ENCODE data around the gene EML3. TPM values are rescaled to one million over a fixed set of nuclear protein-coding genes. Genes with fewer than 3 reads are reported as not detected.
"Not testable (repeated sequence)": the region's sequence is repeated elsewhere in the genome, so short reads cannot be mapped to it uniquely, and the experiment has no call there.

Gene EML3
- total RNA-seq, 2 experiments from 2014 or later: 121 to 122 TPM

DNA sequence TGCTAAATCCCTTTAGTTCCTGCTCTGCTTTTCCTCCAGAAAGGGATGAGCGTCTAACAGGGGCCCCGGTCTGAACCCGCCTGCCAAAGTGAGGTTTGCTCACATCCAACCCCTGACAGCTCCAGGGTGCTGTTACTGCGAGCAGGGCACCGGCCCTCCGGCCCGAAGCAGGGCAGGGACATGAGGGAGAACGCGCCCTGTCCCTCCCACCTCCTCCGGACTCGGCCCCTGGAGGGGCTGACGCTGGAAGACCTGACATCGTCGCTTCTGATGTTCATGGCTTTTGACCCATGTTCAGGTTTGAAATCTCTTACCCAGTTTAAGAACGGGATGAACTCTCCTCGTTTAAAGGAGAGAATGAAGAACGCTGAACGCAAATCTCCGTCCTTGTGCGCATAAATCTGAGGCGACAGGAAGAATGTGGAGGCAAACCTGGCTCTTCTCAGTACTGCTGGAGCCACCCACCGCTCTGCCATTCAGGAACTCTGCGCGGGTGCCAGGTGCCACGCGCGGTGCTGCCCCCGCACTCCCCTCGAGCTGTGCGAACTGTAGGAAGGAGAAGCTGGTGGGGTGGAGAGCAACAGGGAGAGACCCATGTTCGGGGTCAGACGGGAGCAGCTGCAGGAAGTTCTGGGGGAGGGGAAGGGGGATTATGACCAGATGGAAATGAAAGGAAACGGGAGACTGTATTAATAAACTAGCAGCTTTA lies 38.1 kb downstream of the EML3 start:
- CTCF ChIA-PET: interaction anchor here (0.9 to 3.9 kb wide), 15 partner anchors 14 to 287 kb away, joined by 3 to 20 read pairs (median 6); partner anchors contain the start of genes C11orf98, CSKMT, LBHD1 and MTA2
- no peaks in the 10 kb centered on the region for H3K27me3 Mint-ChIP-seq
- H3K4me1 Mint-ChIP-seq: peaks cover 53% of the 10 kb centered on the region
- POLR2A ChIA-PET: interaction anchor here (0.9 to 7.8 kb wide), 32 partner anchors 11 to 307 kb away, joined by 3 to 130 read pairs (median 4); partner anchors contain the start of genes AHNAK, B3GAT3, C11orf98 and CSKMT
- H3K4me3 Mint-ChIP-seq: peak overlapping the region; percentile 94
- H3K9me3 Mint-ChIP-seq: no peaks in the 10 kb centered on the region
- no peak for DNase-seq
- peaks cover 76% of the 10 kb centered on the region for H3K36me3 Mint-ChIP-seq (ENCODE audit: low read depth)
- peak overlapping the region; percentile 91 for H3K27ac Mint-ChIP-seq

DNA sequence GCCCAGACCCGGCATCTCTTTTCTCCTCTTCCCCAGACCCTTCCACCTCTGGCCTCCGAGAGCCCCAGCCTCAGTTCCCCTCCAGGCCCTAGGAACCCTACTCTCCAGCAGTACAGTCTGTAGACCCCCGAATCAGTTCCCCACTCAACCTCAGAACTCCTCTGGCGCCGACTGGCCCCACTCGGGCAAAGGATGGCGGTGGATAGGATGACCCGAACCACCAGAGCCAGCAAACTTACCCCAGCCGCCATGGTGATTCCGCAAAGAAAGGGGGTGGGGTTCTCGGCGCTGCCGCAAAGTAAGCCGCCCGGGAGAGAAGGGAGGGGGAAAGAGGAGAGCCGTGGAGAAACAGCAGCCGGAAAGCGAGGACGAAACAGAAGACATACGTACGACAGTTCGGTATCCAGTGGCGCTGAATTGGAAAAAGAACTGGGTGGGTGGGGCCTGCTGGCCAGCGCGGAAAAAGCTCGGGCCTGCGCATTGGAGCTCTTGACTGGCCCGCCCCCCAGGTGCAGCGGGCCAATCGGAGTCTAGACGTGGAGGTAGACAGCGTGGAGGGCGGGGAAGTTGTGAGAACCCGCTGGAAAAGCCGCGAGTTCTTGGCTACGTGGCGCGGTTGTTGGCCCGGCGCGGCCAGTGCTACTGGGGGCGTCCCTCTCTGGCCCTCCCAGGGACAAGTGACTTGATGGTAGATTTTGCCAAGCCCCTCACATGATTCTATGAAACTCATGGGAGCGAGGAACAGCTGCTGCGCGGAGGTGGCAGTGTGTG lies 38.8 kb downstream of the EML3 start, which contains the start of gene EEF1G:
TSS of gene EEF1G (minus strand) at position 300 of the 771 bp plus-strand sequence. CDS start at position 251, 49 bp downstream.
- peaks cover 80% of the 10 kb centered on the region for H3K36me3 Mint-ChIP-seq (ENCODE audit: low read depth)
- peak; percentile 99 for DNase-seq
- peaks cover 58% of the 10 kb centered on the region for H3K4me1 Mint-ChIP-seq
- peak within 1 kb of the TSS; percentile 94 for H3K4me3 Mint-ChIP-seq
- no peaks in the 10 kb centered on the region for H3K9me3 Mint-ChIP-seq
- POLR2A ChIA-PET: interaction anchor here (0.6 to 7.8 kb wide), 30 partner anchors 12 to 308 kb away, joined by 3 to 130 read pairs (median 4); partner anchors contain the start of genes AHNAK, B3GAT3, C11orf98 and CSKMT
- CTCF ChIA-PET: interaction anchor here (0.6 to 3.9 kb wide), 15 partner anchors 13 to 288 kb away, joined by 3 to 20 read pairs (median 6); partner anchors contain the start of genes C11orf98, CSKMT, LBHD1 and MTA2
- H3K27me3 Mint-ChIP-seq: no peaks in the 10 kb centered on the region
- H3K27ac Mint-ChIP-seq: peak within 1 kb of the TSS; percentile 91

DNA sequence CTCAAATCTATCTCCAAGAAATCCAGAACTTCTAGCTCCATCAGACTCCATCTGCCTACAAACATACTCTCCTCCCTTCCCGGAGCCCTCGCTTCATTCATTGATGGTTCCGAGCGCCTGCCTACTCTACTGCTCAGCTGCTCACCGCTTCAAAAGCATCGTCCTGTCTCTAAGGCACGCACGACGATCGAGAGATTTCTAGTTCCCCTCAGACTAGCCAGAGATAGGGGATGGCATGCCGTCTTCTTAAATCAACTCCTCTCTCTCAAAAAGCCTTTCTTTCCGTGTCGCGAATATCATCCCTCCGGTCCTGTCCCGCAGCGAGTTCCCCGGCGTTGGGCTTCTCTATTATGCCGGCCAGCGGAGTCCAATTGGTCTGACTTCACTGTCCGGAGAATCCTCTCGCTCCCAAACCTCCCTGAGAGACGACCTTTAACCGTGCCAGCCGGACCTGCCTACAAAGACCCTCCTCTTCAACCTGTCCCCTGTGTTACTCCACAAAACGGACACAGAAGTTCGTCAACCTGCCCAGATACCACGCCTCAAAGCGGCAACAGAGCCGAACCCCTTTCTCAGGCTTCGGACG lies 39.5 kb downstream of the EML3 start:
- POLR2A ChIA-PET: interaction anchor here (0.5 to 7.8 kb wide), 37 partner anchors 12 to 309 kb away, joined by 3 to 130 read pairs (median 4); partner anchors contain the start of genes AHNAK, B3GAT3, C11orf98 and CSKMT
- peaks cover 62% of the 10 kb centered on the region for H3K4me1 Mint-ChIP-seq
- H3K27ac Mint-ChIP-seq: peak overlapping the region; percentile 91
- H3K4me3 Mint-ChIP-seq: peak overlapping the region; percentile 94
- H3K36me3 Mint-ChIP-seq (ENCODE audit: low read depth): peaks cover 79% of the 10 kb centered on the region
- CTCF ChIA-PET: interaction anchor here (0.6 to 3.9 kb wide), 15 partner anchors 13 to 289 kb away, joined by 3 to 20 read pairs (median 6); partner anchors contain the start of genes LBHD1, TUT1, UQCC3 and ZBTB3
- peak; percentile 39 for DNase-seq
- no peaks in the 10 kb centered on the region for H3K27me3 Mint-ChIP-seq
- H3K9me3 Mint-ChIP-seq: no peaks in the 10 kb centered on the region

DNA sequence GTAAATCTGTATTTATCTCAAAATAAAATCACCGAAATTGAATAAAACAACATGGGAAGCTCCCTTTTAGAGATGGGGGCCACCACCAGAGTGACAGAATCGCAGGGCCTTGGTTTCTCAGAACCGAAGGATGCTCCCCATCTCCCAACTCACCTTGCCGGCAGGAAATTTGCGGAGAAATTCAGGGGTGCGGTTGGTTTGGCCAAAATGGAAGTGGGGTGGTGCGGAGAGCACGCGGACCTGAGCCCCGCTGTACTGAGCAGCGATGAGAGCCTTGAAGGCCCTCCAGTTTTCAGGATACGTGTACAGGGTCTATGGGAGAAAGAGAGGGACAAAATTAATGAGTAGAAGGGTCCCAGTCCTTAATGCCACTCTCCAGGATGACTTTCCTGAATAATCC lies 40.1 kb downstream of the EML3 start:
- H3K27ac Mint-ChIP-seq: peak overlapping the region; percentile 91
- POLR2A ChIA-PET: interaction anchor here (0.5 to 7.8 kb wide), 13 partner anchors 16 to 303 kb away, joined by 3 to 130 read pairs (median 4); partner anchors contain the start of genes C11orf98, CSKMT, LBHD1 and TUT1
- peaks cover 64% of the 10 kb centered on the region for H3K4me1 Mint-ChIP-seq
- H3K27me3 Mint-ChIP-seq: no peaks in the 10 kb centered on the region
- H3K9me3 Mint-ChIP-seq: no peaks in the 10 kb centered on the region
- no peak for DNase-seq
- peaks cover 76% of the 10 kb centered on the region for H3K36me3 Mint-ChIP-seq (ENCODE audit: low read depth)
- H3K4me3 Mint-ChIP-seq: peak overlapping the region; percentile 94
- CTCF ChIA-PET: interaction anchor here (0.9 to 3.9 kb wide), 5 partner anchors 15 to 177 kb away, joined by 3 to 20 read pairs (median 6); partner anchors contain the start of gene TUT1

DNA sequence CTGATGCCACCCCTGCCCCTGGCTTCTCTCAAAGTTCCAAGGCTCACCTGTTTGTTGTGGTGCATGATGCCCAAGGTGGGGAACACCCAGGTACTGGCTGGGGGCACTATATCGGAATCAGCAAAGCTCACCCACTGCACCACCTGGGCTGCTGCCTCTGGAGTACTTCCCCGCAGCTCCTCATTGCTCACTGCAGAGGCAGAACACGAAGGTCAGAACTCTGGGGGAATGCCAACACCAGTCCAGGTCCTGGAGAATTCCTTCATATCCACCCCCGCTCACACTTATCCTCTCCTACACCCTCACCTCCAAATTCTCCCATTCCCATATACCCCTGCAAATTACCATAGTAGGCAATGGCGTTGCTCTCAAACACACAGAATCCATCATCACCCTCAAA lies 41.1 kb downstream of the EML3 start:
- DNase-seq, H3K27me3 Mint-ChIP-seq, H3K9me3 Mint-ChIP-seq: not testable (repeated sequence)
- ChIA-PET CTCF (interaction anchor here (0.9 to 2.6 kb wide), 4 partner anchors 11 to 146 kb away, joined by 3 to 13 read pairs (median 7); no protein-coding TSS in a partner anchor), POLR2A (interaction anchor here (1.8 to 6.8 kb wide), 4 partner anchors 15 to 147 kb away, joined by 5 to 130 read pairs (median 16); partner anchors contain the start of gene TUT1)
- peak overlapping the region; percentile 94 for H3K4me3 Mint-ChIP-seq
- peaks cover 70% of the 10 kb centered on the region for H3K4me1 Mint-ChIP-seq
- peak overlapping the region; percentile 91 for H3K27ac Mint-ChIP-seq
- H3K36me3 Mint-ChIP-seq (ENCODE audit: low read depth): peaks cover 77% of the 10 kb centered on the region

DNA sequence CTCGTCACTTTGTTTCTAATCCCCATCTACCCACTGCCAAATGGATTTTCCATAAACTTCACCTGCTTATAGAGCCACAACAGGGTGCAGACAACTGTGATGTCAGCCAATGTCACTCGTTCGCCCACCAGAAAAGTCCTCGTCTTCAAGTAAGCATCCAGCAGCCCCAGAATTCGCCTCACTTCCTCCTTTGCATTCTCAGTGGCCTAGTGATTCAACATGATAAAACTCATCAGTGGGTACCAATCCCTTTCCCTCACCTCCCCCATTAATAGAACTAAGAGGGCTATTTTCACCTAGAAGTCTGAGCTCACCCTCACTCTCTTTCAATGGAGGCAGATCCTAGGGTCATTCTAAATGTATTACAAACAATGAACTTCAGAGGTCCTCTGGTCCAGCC lies 41.7 kb downstream of the EML3 start:
- not testable (repeated sequence) for H3K9me3 Mint-ChIP-seq, DNase-seq, H3K27me3 Mint-ChIP-seq
- Mint-ChIP-seq H3K4me1 (peaks cover 76% of the 10 kb centered on the region), H3K36me3 (ENCODE audit: low read depth) (peaks cover 79% of the 10 kb centered on the region), H3K27ac (peak overlapping the region; percentile 91), H3K4me3 (peak overlapping the region; percentile 94)
- POLR2A ChIA-PET: interaction anchor here (1.1 to 6.8 kb wide), 4 partner anchors 15 to 27 kb away, joined by 3 to 130 read pairs (median 16); partner anchors contain the start of gene TUT1
- CTCF ChIA-PET: interaction anchor here (0.8 to 2.6 kb wide), 8 partner anchors 10 to 176 kb away, joined by 3 to 13 read pairs (median 4); no protein-coding TSS in a partner anchor

DNA sequence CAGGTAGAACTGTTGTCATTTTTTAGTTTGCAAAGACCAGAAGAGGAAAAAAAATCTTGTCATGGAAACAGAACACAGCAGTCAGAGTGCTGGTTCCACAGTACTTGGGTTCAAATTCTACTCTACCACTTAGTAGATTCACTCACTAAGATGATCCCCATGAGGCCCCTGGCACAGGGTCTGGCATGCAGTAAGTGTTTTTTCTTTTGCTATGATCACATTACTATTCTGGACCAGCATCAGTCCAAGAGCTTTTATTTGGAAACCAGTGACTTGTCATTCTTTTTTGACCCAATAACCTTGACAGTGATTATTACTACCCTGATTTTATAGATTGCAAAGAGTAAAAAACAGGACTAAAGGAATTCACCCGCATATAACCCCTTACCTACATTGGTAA lies 43.0 kb downstream of the EML3 start:
- Mint-ChIP-seq H3K4me3 (no peak overlapping the region), H3K27me3 (no peaks in the 10 kb centered on the region), H3K4me1 (peaks cover 71% of the 10 kb centered on the region), H3K27ac (peak overlapping the region; percentile 26), H3K9me3 (no peaks in the 10 kb centered on the region), H3K36me3 (ENCODE audit: low read depth) (peaks cover 84% of the 10 kb centered on the region)
- ChIA-PET CTCF (interaction anchor here (0.7 to 2.6 kb wide), 11 partner anchors 9 to 311 kb away, joined by 3 to 13 read pairs (median 5); partner anchors contain the start of genes SLC3A2 and TUT1), POLR2A (interaction anchor here (1.2 to 6.8 kb wide), 5 partner anchors 13 to 184 kb away, joined by 3 to 130 read pairs (median 13); partner anchors contain the start of genes TUT1 and ZBTB3)
- DNase-seq: no peak

DNA sequence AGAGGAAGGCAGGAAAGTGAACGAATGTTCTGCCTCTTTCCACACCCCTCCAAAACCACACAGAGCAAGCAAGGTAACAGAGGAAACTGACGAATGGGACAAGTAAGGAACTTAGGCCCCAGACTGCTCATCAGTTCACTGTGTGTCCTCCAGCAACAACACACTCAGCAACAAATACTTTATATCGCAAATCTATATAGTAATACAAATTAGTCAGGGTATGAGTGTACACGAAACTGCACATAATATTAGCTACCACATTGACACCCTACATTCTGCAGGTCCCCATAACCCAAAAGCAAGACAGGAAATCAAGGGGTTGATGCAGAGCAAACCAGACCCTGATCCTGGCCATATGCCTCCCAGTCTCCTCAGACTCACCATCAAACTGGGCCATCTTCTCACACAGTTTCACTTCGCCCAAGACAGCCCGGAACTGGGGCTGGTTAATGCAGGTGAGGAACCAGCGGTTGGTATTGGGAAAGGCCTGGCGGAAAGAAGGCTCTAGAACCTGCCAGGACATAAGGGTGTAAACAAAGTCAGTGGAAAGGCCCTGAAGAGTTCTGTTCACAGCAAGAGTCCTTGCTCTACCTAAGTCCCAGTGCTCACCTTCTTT lies 45.4 kb downstream of the EML3 start:
- POLR2A ChIA-PET: interaction anchor here (0.9 to 2.1 kb wide), 10 partner anchors 12 to 274 kb away, joined by 3 to 8 read pairs (median 4); partner anchors contain the start of genes C11orf98, CSKMT, LBHD1 and TUT1
- H3K9me3 Mint-ChIP-seq: no peaks in the 10 kb centered on the region
- peak overlapping the region; percentile 9 for H3K4me3 Mint-ChIP-seq
- H3K27me3 Mint-ChIP-seq: no peaks in the 10 kb centered on the region
- DNase-seq: no peak
- H3K27ac Mint-ChIP-seq: peak overlapping the region; percentile 73
- H3K4me1 Mint-ChIP-seq: peaks cover 63% of the 10 kb centered on the region
- CTCF ChIA-PET: interaction anchor here (0.8 to 3.3 kb wide), 5 partner anchors 10 to 173 kb away, joined by 3 to 15 read pairs (median 4); no protein-coding TSS in a partner anchor
- peaks cover 78% of the 10 kb centered on the region for H3K36me3 Mint-ChIP-seq (ENCODE audit: low read depth)

DNA sequence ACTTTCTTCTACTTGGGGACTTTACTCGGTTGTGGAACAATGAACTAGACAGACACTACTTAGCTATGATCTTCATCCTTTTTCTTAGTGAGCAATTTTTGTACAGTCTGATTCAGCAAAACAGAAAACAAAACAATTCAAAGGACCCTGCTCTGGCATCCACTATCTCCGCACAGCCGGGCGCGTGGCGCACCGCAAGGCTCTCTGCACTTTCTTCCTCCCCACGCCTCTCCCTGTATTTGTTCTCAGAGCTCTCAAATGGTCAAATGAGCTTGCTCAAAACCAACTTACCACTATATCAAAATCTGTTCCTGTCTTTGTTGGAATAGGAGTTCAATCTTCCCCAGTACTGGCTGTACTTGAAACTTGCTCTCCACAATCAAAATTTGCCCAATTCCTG lies 46.3 kb downstream of the EML3 start:
- no peak for DNase-seq
- Mint-ChIP-seq H3K4me3 (no peak overlapping the region), H3K4me1 (peaks cover 58% of the 10 kb centered on the region), H3K36me3 (ENCODE audit: low read depth) (peaks cover 75% of the 10 kb centered on the region), H3K9me3 (no peaks in the 10 kb centered on the region), H3K27me3 (no peaks in the 10 kb centered on the region), H3K27ac (peak overlapping the region; percentile 73)
- ChIA-PET POLR2A (interaction anchor here (0.6 to 2.1 kb wide), 9 partner anchors 9 to 275 kb away, joined by 3 to 6 read pairs (median 4); partner anchors contain the start of genes C11orf98, CSKMT, LBHD1 and TUT1), CTCF (interaction anchor here (0.8 to 3.3 kb wide), 5 partner anchors 9 to 172 kb away, joined by 3 to 15 read pairs (median 4); no protein-coding TSS in a partner anchor)

DNA sequence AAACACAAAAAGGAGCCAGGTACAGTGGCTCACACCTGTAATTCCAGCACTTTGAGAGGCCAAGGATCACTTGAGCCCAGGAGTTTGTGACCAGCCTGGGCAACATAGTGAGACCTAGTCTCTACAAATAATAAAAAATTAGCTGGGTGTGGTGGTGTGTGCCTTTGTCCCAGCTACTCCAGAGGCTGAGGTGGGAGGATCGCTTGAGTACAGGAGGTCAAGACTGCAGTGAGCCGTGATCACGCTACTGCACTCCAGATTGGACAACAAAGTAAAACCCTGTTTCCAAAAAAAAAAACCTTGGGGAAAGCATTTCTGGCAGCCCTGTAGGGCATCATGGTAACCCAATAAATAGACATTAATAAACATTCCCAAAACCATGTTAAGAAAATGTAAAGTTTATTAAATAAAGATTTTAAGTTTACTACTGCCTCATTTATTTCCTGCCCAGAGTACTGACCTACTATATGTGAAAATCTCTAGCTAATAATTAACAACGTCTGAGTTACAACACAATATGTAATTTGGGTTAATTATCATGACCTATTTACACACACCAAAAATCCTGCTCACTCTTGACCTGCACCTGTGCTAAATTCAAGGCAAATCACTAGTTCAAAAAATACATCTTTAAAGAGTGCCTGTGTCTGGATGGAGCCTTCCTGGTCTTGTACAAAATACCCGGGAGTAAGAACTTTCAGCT lies 47.3 kb downstream of the EML3 start:
- no peak for DNase-seq
- peak overlapping the region; percentile 73 for H3K27ac Mint-ChIP-seq
- no peak overlapping the region for H3K4me3 Mint-ChIP-seq
- H3K36me3 Mint-ChIP-seq (ENCODE audit: low read depth): peaks cover 75% of the 10 kb centered on the region
- peaks cover 60% of the 10 kb centered on the region for H3K4me1 Mint-ChIP-seq
- POLR2A ChIA-PET: interaction anchor here (1.0 to 1.4 kb wide), 2 partner anchors 10 to 18 kb away, joined by 3 to 5 read pairs; partner anchors contain the start of gene AHNAK
- CTCF ChIA-PET: interaction anchor here (1.4 to 3.3 kb wide), 3 partner anchors 23 to 171 kb away, joined by 3 to 15 read pairs (median 10); no protein-coding TSS in a partner anchor
- H3K27me3 Mint-ChIP-seq: no peaks in the 10 kb centered on the region
- no peaks in the 10 kb centered on the region for H3K9me3 Mint-ChIP-seq

All from activated CD4-positive, alpha-beta memory T cell treated with anti-CD3 and anti-CD28 coated beads, Interleukin-2, amount 10 ng/mL, durations not matched to agents 7 days and 5 days (primary cell).